ENCODE measurements around the gene ISX. TPM values are rescaled to one million over a fixed set of nuclear protein-coding genes. Genes with fewer than 3 reads are reported as not detected.

The ISX gene
- total RNA-seq, 2 experiments from 2014 or later: not detected

DNA sequence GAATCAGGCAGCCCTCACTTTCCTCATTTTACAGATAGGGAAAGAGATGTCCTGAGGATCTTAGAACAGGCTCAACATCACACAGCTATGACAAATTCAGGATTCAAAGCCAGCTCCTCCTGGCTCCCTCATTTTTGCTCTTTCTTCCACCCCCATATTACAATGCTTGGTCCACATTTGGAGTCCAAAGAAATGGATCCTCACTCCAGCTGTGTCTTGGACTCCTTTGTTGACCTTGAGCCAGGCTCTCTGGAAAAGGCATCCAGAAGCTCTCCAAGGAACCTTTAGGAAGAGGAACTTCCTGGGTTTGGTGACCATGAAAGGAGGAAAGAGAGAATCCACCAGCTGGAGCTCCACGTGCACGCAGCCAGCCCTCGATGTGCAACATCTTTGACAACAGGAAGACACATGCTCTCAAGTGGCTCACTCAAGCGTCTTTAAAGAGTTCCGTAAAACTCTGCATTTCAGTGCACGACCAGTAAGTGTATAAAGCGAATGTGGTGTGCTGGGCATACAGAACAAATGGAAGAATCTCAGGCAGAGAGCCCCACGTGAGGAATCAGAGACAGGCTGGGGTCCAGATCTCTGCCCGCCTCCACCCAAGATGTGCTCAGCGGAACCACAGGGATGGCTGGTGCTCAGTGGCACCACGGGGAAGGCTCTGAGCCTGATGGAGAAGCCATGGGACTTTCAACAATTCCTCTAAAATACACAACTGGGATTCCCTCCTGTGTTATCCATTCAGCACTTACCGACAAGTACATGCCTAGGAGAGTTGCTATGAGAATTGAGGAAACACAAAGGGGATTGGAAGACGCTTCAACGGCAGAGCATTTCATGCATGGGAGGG is 48.4 kb downstream of the ISX start:
- Histone ChIP-seq H3K27me3 (ENCODE audit: control insufficient read depth in 1 of 2, insufficient read depth in 2 of 2, low read length in 2 of 2) (peaks cover 0 to 8% of the 10 kb centered on the region in 2 experiments), H3K9me3 (ENCODE audit: control insufficient read depth in 1 of 2, insufficient read depth in 1 of 2, low read length in 2 of 2) (no peaks in the 10 kb centered on the region), H3K4me1 (ENCODE audit: insufficient read depth, low read length) (no peaks in the 10 kb centered on the region), H3K27ac (ENCODE audit: low read depth in 1 of 2, low read length in 2 of 2) (no peak overlapping the region), H3K4me3 (ENCODE audit: low read length) (no peak overlapping the region), H3K36me3 (ENCODE audit: insufficient read depth, low read length) (no peaks in the 10 kb centered on the region)
- H3K36me3 Mint-ChIP-seq (ENCODE audit: low read depth): no peaks in the 10 kb centered on the region
- DNase-seq (no peak), ATAC-seq (ENCODE audit: poor library complexity) (no peak)
- no peaks in the 10 kb centered on the region for H3K4me1 Mint-ChIP-seq (ENCODE audit: low read depth)
- ChIA-PET POLR2A (no interaction called here), CTCF (no interaction called here)
- peaks cover under 1% of the 10 kb centered on the region for H3K27me3 Mint-ChIP-seq
- intact Hi-C loops (cut with DNase I, micrococcal nuclease): no loop called here
- H3K4me3 Mint-ChIP-seq: no peak overlapping the region
- TF ChIP-seq, protein P1, sequence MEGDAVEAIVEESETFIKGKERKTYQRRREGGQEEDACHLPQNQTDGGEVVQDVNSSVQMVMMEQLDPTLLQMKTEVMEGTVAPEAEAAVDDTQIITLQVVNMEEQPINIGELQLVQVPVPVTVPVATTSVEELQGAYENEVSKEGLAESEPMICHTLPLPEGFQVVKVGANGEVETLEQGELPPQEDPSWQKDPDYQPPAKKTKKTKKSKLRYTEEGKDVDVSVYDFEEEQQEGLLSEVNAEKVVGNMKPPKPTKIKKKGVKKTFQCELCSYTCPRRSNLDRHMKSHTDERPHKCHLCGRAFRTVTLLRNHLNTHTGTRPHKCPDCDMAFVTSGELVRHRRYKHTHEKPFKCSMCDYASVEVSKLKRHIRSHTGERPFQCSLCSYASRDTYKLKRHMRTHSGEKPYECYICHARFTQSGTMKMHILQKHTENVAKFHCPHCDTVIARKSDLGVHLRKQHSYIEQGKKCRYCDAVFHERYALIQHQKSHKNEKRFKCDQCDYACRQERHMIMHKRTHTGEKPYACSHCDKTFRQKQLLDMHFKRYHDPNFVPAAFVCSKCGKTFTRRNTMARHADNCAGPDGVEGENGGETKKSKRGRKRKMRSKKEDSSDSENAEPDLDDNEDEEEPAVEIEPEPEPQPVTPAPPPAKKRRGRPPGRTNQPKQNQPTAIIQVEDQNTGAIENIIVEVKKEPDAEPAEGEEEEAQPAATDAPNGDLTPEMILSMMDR (IDR thresholded peaks at IDR 0.05): no peak
- no peak overlapping the region for H3K27ac Mint-ChIP-seq
- no peaks in the 10 kb centered on the region for H3K9me3 Mint-ChIP-seq

DNA sequence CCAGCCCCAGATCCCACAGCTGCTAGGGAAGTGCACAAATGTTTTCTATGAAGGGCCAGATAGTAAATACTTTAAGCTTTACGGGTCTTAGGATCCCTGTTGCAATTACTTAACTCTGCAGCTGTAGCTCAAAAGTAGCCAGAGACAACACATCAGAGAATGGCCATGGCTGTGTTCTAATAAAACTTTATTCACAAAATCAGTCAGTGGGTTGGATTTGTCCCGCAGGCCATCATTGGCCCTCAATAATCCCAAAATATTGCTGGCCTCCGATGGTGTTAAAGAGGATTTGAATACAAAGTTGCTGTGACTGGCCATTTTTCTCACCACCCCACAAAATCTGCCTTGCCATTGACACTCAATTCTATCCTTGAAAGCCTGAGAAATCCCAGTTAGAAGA is 49.6 kb downstream of the ISX start:
- peaks cover 0 to 3% of the 10 kb centered on the region in 2 experiments for H3K27me3 ChIP-seq (ENCODE audit: control insufficient read depth in 1 of 2, insufficient read depth in 2 of 2, low read length in 2 of 2)
- H3K27me3 Mint-ChIP-seq: no peaks in the 10 kb centered on the region
- TF ChIP-seq, protein P1 (IDR thresholded peaks at IDR 0.05): no peak
- no peaks in the 10 kb centered on the region for H3K9me3 ChIP-seq (ENCODE audit: control insufficient read depth in 1 of 2, insufficient read depth in 1 of 2, low read length in 2 of 2)
- DNase-seq (no peak), ATAC-seq (ENCODE audit: poor library complexity) (no peak)
- H3K27ac Mint-ChIP-seq: no peak overlapping the region
- no peaks in the 10 kb centered on the region for H3K9me3 Mint-ChIP-seq
- H3K4me1 Mint-ChIP-seq (ENCODE audit: low read depth): no peaks in the 10 kb centered on the region
- no peak overlapping the region for H3K4me3 ChIP-seq (ENCODE audit: low read length)
- H3K36me3 ChIP-seq (ENCODE audit: insufficient read depth, low read length): no peaks in the 10 kb centered on the region
- H3K4me1 ChIP-seq (ENCODE audit: insufficient read depth, low read length): no peaks in the 10 kb centered on the region
- H3K27ac ChIP-seq (ENCODE audit: low read depth in 1 of 2, low read length in 2 of 2): no peak overlapping the region
- no peak overlapping the region for H3K4me3 Mint-ChIP-seq
- no peaks in the 10 kb centered on the region for H3K36me3 Mint-ChIP-seq (ENCODE audit: low read depth)
- intact Hi-C loops (cut with DNase I, micrococcal nuclease): no loop called here
- CTCF ChIA-PET: no interaction called here
- POLR2A ChIA-PET: no interaction called here

DNA sequence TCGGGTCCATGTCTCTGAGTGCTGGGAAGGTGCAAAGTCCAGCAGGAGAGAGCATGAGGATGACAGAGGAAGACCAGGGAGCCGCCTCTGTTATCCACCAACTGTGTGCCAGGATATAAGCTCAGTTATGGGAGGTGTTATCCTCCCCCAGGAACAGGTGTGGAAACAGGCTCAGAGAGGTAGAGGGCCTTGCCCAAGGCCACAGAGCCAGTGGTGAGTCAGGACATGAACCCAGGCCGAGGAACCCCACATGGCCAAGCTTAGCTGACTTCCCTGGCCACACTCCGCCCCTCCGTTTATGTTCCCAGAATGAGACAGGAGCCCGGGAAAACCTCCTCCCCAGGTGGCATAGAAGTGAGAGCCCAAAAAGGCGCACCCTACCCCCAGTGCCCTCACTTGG is 50.3 kb downstream of the ISX start:
- ChIA-PET CTCF (no interaction called here), POLR2A (no interaction called here)
- no peaks in the 10 kb centered on the region for H3K4me1 ChIP-seq (ENCODE audit: insufficient read depth, low read length)
- Mint-ChIP-seq H3K9me3 (no peaks in the 10 kb centered on the region), H3K4me3 (no peak overlapping the region), H3K36me3 (ENCODE audit: low read depth) (no peaks in the 10 kb centered on the region), H3K27me3 (no peaks in the 10 kb centered on the region), H3K4me1 (ENCODE audit: low read depth) (no peaks in the 10 kb centered on the region), H3K27ac (no peak overlapping the region)
- no peaks in the 10 kb centered on the region for H3K9me3 ChIP-seq (ENCODE audit: control insufficient read depth in 1 of 2, insufficient read depth in 1 of 2, low read length in 2 of 2)
- ATAC-seq (ENCODE audit: poor library complexity): no peak
- peaks cover 0 to 2% of the 10 kb centered on the region in 2 experiments for H3K27me3 ChIP-seq (ENCODE audit: control insufficient read depth in 1 of 2, insufficient read depth in 2 of 2, low read length in 2 of 2)
- no peak for DNase-seq
- TF ChIP-seq, protein P1 (IDR thresholded peaks at IDR 0.05): no peak
- H3K4me3 ChIP-seq (ENCODE audit: low read length): no peak overlapping the region
- no peak overlapping the region for H3K27ac ChIP-seq (ENCODE audit: low read depth in 1 of 2, low read length in 2 of 2)
- intact Hi-C loops (cut with DNase I, micrococcal nuclease): no loop called here
- H3K36me3 ChIP-seq (ENCODE audit: insufficient read depth, low read length): no peaks in the 10 kb centered on the region
